K562 treated with DMSO at 1 percent for 12 hours (cell line): ENCODE results near the gene ENC1. TPM values are rescaled to one million over a fixed set of nuclear protein-coding genes. Genes with fewer than 3 reads are reported as not detected.

Experiments used
- total RNA-seq: library from RNA; unstranded; fragments of 300-600 nt; gene quantifications from 2 replicates; pipeline ENCODE4 v1.2.3, GENCODE V29; 2022; ENCODE audit not compliant: insufficient read depth

Gene ENC1, protein sequence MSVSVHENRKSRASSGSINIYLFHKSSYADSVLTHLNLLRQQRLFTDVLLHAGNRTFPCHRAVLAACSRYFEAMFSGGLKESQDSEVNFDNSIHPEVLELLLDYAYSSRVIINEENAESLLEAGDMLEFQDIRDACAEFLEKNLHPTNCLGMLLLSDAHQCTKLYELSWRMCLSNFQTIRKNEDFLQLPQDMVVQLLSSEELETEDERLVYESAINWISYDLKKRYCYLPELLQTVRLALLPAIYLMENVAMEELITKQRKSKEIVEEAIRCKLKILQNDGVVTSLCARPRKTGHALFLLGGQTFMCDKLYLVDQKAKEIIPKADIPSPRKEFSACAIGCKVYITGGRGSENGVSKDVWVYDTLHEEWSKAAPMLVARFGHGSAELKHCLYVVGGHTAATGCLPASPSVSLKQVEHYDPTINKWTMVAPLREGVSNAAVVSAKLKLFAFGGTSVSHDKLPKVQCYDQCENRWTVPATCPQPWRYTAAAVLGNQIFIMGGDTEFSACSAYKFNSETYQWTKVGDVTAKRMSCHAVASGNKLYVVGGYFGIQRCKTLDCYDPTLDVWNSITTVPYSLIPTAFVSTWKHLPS
- total RNA-seq, result 0.36 and 0.90 TPM in 2 replicates

DNA sequence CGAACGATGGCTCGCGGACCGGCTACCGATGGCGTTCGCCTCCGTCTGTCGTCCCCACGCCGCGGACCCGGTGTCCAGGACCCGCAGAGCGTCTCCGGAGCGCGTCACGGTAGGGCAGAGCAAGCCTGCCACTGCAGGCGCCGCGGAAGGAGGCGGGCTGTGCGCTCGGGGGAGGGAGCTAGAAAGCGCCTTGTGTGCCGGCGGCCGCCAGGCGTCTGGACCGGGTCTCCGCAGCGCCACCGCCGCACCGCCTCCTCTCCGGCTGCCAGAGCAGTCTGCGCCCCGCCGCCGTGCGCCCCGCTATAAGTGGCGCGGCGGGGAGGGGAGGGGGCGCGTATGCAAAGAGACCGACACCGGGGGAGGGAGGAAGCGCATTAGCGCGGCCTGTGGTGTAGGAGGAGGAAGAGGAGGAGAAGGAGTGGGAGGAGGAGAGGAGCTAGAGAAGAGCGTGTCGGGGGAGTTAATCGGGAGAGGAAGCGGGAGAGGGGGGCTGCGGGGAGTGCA lies at the start of gene ENC1:
Gene ENC1, minus strand, starts transcription at position 279 of the 504 bp plus-strand sequence. CDS start 4,243 bp downstream, outside the sequence.

DNA sequence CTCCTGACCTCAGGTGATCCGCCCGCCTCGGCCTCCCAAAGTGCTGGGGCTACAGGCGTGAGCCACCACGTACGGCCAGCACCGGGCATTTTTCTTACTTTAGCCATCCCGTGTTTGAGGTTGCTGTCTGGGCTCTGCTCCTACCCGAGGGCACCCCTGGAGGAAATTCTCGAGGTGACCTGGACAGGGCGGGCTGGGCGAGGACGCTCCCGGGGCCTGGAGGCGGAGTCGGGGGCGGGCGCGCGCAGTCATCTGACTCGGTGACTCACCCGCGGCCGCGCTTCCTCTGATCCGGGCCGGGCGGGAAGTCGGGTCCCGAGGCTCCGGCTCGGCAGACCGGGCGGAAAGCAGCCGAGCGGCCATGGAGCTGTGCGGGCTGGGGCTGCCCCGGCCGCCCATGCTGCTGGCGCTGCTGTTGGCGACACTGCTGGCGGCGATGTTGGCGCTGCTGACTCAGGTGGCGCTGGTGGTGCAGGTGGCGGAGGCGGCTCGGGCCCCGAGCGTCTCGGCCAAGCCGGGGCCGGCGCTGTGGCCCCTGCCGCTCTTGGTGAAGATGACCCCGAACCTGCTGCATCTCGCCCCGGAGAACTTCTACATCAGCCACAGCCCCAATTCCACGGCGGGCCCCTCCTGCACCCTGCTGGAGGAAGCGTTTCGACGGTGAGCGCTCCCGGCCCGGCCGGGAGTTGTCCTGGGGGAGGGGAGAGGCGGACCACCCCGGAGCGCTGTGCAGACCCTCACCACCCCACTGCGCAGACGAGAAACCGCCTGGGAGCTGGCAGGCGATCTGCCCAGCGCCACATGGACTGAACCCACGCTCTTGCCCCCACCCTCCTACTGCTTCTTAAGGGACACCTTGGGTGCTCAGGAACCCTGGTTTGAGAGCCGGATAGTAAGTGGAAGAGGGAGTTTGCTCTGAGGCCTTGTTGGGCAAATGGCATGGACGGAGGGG lies 44.6 kb upstream of the ENC1 start, which contains the start of gene HEXB:
Gene HEXB, plus strand, starts transcription at position 334 of the 952 bp plus-strand sequence. Its CDS starts 28 bp downstream, at position 362.

Other genes with a start within 250 kb of the ENC1 start
- gene HEXB, start 44.5 kb upstream of the ENC1 start, total RNA-seq, result 173 and 199 TPM in 2 replicates
- gene GFM2, start 126.4 kb upstream of the ENC1 start, total RNA-seq, result 13.6 and 30.4 TPM in 2 replicates
- 72.2 and 84.2 TPM in 2 replicates for gene NSA2, start 126.5 kb upstream of the ENC1 start, total RNA-seq
- not detected in 2 replicates for gene FAM169A, start 225.7 kb upstream of the ENC1 start, total RNA-seq